A673 (cell line): ENCODE results near the gene OR5K3. TPM values are rescaled to one million over a fixed set of nuclear protein-coding genes. Genes with fewer than 3 reads are reported as not detected.

Experiments
- BruUV-seq: library from RNA; stranded (reverse); fragments of 400-500 nt; replicated peaks from 2 replicates; lab custom pipeline; 2021; lab: Mats Ljungman, UMichigan
- CTCF ChIA-PET: fragments of 300-600 bp; sonication (Branson Sonifier 250); formaldehyde crosslinking; loops from one replicate; lab custom pipeline; 2022; ENCODE audit warnings: antibody characterized with exemption; lab: Charles Lee
- POLR2A ChIA-PET: fragments of 300-600 bp; sonication (Branson Sonifier 250); formaldehyde crosslinking; loops from one replicate; lab custom pipeline; 2022; ENCODE audit warnings: antibody characterized with exemption; ENCODE audit not compliant: low non-redundant PET; lab: Charles Lee
- DNase-seq: peaks from one replicate; pipeline ENCODE4 v3.0.0-alpha.2; 2015; ENCODE audit warnings: low spot score
- H3K27ac ChIP-seq: fragments of 200-600 bp; sonication (generic); 2 replicates; pipeline ENCODE4 v1.5.1; 2016; ENCODE audit warnings: mixed run types, low read depth, mild to moderate bottlenecking, mixed read lengths, antibody characterized with exemption, low read length; ENCODE audit not compliant: poor library complexity, severe bottlenecking
- H3K27me3 ChIP-seq: fragments of 200-600 bp; sonication (generic); replicated peaks from 2 replicates; pipeline ENCODE4 v1.6.1; 2017; ENCODE audit warnings: mixed run types, low read depth, mild to moderate bottlenecking, mixed read lengths, antibody characterized with exemption, low read length; ENCODE audit not compliant: insufficient read depth, poor library complexity
- H3K36me3 ChIP-seq: fragments of 200-600 bp; sonication (generic); 2 replicates; pipeline ENCODE4 v1.6.1; 2016; ENCODE audit warnings: mixed run types, mild to moderate bottlenecking, mixed read lengths, antibody characterized with exemption, low read length; ENCODE audit not compliant: insufficient read depth, poor library complexity, severe bottlenecking
- H3K4me1 ChIP-seq: fragments of 200-600 bp; sonication (generic); 2 replicates; pipeline ENCODE4 v1.6.1; 2017; ENCODE audit warnings: mixed run types, mild to moderate bottlenecking, mixed read lengths, antibody characterized with exemption, low read length; ENCODE audit not compliant: insufficient read depth, poor library complexity, severe bottlenecking
- H3K4me3 ChIP-seq: fragments of 200-600 bp; sonication (generic); 2 replicates; pipeline ENCODE4 v1.5.1; 2016; ENCODE audit warnings: low read depth, mixed run types, mild to moderate bottlenecking, mixed read lengths, low read length; ENCODE audit not compliant: poor library complexity, severe bottlenecking
- H3K9me3 ChIP-seq: fragments of 200-600 bp; sonication (generic); 2 replicates; pipeline ENCODE4 v1.6.1; 2016; ENCODE audit warnings: mixed run types, low read depth, mild to moderate bottlenecking, mixed read lengths, antibody characterized with exemption, low read length; ENCODE audit not compliant: poor library complexity, severe bottlenecking
- CTCF ChIP-seq: fragments of 300-800, 200-600 bp; sonication (generic); conservative IDR thresholded peaks from 2 replicates; pipeline ENCODE4 v1.5.1; 2017; ENCODE audit warnings: low read depth, mild to moderate bottlenecking, antibody characterized with exemption, low read length, moderate library complexity, mixed read lengths
- EZH2 ChIP-seq: fragments of 200-600 bp; sonication (generic); IDR thresholded peaks from 2 replicates; pipeline ENCODE4 v1.6.1; 2017; ENCODE audit warnings: borderline replicate concordance, low read depth, mild to moderate bottlenecking, mixed read lengths, antibody characterized with exemption, low read length; ENCODE audit not compliant: poor library complexity, severe bottlenecking
- intact Hi-C: fragments of 100-400 bp; cut with micrococcal nuclease; formaldehyde crosslinking; loops from one replicate; pipeline ENCODE4 v1.10.0; 2022; ENCODE audit not compliant: unreplicated experiment
- total RNA-seq: library from RNA; stranded (reverse); gene quantifications from 2 replicates; pipeline ENCODE4 v1.2.3, GENCODE V29; 2021

Gene OR5K3
- total RNA-seq, 1 experiment from 2014 or later = not detected

GRCh38 chr3:98372445-98372844 is 18.0 kb upstream of the OR5K3 start:
- no peaks in the 10 kb centered on the region for H3K27me3 ChIP-seq
- TF ChIP-seq EZH2 (no peak), CTCF (no peak)
- no peaks in the 10 kb centered on the region for H3K9me3 ChIP-seq
- ChIA-PET CTCF (no interaction called here), POLR2A (no interaction called here)
- no TSS peak for BruUV-seq
- no peak overlapping the region for H3K4me3 ChIP-seq
- intact Hi-C loops = no loop called here
- no peak overlapping the region for H3K27ac ChIP-seq
- no peak for DNase-seq
- no peaks in the 10 kb centered on the region for H3K36me3 ChIP-seq
- no peaks in the 10 kb centered on the region for H3K4me1 ChIP-seq

DNA sequence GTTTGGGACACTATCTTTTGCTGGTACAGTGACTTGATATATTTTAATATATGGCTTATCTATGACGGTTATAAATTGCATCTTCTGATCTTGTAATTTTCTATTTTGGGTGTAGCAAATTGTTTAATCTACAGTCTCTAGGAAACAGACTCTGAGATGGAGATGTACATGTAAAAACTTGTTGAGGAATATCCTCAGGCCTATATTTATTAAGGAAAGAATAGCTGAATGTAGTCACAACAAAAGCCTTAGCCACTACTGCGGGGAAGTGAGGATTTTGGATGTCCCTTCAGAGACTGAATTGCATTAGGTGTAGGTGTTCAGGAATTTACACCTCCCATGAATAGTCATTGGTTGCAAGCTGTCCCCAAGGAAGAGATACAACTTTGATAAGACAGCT is 13.8 kb upstream of the OR5K3 start:
- POLR2A ChIA-PET = no interaction called here

DNA sequence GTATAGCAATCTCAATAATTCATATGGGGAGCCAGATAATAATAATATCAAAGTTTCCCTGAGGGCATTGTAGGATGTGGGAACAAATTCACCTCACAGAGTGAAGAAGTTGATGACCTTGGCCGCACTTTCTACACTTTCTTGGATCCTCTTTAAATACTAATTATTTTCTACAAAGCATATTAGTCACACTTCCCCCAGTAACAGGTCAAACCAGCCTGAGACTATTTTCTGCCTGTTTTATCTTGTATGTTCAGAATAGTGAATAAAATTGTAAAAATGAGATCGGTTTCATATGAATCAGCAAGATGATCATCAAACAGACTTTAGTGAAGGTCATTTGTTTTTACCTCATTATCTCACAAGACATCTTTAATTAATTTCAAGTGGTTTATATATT is 2.3 kb upstream of the OR5K3 start:
- CTCF ChIA-PET = no interaction called here
- POLR2A ChIA-PET = no interaction called here
- no peaks in the 10 kb centered on the region for H3K36me3 ChIP-seq

More for the DNA sequence above, 13.8 kb upstream of the OR5K3 start:
- CTCF ChIA-PET = no interaction called here
- no peaks in the 10 kb centered on the region for H3K9me3 ChIP-seq
- intact Hi-C loops = no loop called here
- H3K36me3 ChIP-seq = no peaks in the 10 kb centered on the region
- H3K4me3 ChIP-seq = no peak overlapping the region
- no peak for DNase-seq
- H3K27ac ChIP-seq = no peak overlapping the region
- no peaks in the 10 kb centered on the region for H3K4me1 ChIP-seq
- no peaks in the 10 kb centered on the region for H3K27me3 ChIP-seq
- no TSS peak for BruUV-seq
- TF ChIP-seq EZH2 (no peak), CTCF (no peak)

More for the DNA sequence above, 2.3 kb upstream of the OR5K3 start:
- DNase-seq = no peak
- peaks cover 20% of the 10 kb centered on the region for H3K27me3 ChIP-seq
- no peak overlapping the region for H3K27ac ChIP-seq
- no peak overlapping the region for H3K4me3 ChIP-seq
- H3K9me3 ChIP-seq = no peaks in the 10 kb centered on the region
- intact Hi-C loops = no loop called here
- no peaks in the 10 kb centered on the region for H3K4me1 ChIP-seq
- TF ChIP-seq EZH2 (no peak), CTCF (no peak)
- no TSS peak for BruUV-seq
